WTC11 (cell line): ENCODE measurements around the gene ZBTB25.
"Not testable (repeated sequence)": the region's sequence is repeated elsewhere in the genome, so short reads cannot be mapped to it uniquely, and the experiment has no call there.

ENCODE experiments used
- ELF4 ChIP-seq: sonication (generic); formaldehyde crosslinking; IDR thresholded peaks from 2 replicates; pipeline ENCODE4 v1.8.1; 2022; ENCODE audit warnings: low read depth, mild to moderate bottlenecking, moderate library complexity, missing genetic modification reagents
- NR3C1 ChIP-seq: sonication (generic); formaldehyde crosslinking; conservative IDR thresholded peaks from 2 replicates; pipeline ENCODE4 v1.8.1; 2023; ENCODE audit warnings: low read depth, mild to moderate bottlenecking, missing genetic modification reagents
- RELA ChIP-seq: sonication (generic); formaldehyde crosslinking; IDR thresholded peaks from 2 replicates; pipeline ENCODE4 v1.8.1; 2022; ENCODE audit warnings: missing genetic modification reagents, mild to moderate bottlenecking, borderline replicate concordance
- ZNF121 ChIP-seq: sonication (generic); formaldehyde crosslinking; IDR thresholded peaks from 2 replicates; pipeline ENCODE4 v1.8.0; 2023; ENCODE audit warnings: missing genetic modification reagents
- TF ChIP-seq, protein P1 (sequence below): fragments of 200-600 bp; IDR thresholded peaks from 2 replicates; pipeline ENCODE4 v1.8.0; 2022; ENCODE audit warnings: antibody characterized with exemption
- TF ChIP-seq, protein P2 (sequence below): sonication (generic); formaldehyde crosslinking; IDR thresholded peaks from 2 replicates; pipeline ENCODE4 v1.8.0; 2022; ENCODE audit warnings: mild to moderate bottlenecking, missing genetic modification reagents
- TF ChIP-seq, protein P3 (sequence below): sonication (generic); formaldehyde crosslinking; IDR thresholded peaks from 2 replicates; pipeline ENCODE4 v1.8.1; 2023; ENCODE audit warnings: mild to moderate bottlenecking, missing genetic modification reagents, moderate library complexity
- TF ChIP-seq, protein P4 (sequence below): sonication (generic); formaldehyde crosslinking; IDR thresholded peaks from 2 replicates; pipeline ENCODE4 v1.8.1; 2022; ENCODE audit warnings: mild to moderate bottlenecking, missing genetic modification reagents, moderate library complexity, borderline replicate concordance
- TF ChIP-seq, protein P5 (sequence below): sonication (generic); formaldehyde crosslinking; IDR thresholded peaks from 2 replicates; pipeline ENCODE4 v1.8.0; 2023; ENCODE audit warnings: missing genetic modification reagents
- TF ChIP-seq, protein P6 (sequence below): sonication (generic); formaldehyde crosslinking; IDR thresholded peaks from 2 replicates; pipeline ENCODE4 v1.8.1; 2022; ENCODE audit warnings: mild to moderate bottlenecking, moderate library complexity, missing genetic modification reagents

DNA sequence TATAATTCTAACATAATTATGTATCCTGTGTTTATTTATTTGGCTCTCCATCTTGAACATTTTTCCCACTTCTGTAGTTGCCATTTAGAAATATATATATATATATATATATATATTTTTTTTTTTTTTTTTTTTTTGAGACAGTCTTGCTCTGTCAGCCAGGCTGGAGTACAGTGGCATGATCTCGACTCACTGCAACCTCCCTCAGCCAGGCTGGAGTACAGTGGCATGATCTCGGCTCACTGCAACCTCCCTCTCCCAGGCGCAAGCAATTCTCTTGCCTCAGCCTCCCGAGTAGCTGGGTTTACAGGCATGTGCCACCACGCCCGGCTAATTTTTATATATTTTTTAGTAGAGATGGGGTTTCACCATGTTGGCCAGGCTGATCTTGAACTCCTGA lies 14.0 kb upstream of the ZBTB25 start:
- TF ChIP-seq, protein P1, sequence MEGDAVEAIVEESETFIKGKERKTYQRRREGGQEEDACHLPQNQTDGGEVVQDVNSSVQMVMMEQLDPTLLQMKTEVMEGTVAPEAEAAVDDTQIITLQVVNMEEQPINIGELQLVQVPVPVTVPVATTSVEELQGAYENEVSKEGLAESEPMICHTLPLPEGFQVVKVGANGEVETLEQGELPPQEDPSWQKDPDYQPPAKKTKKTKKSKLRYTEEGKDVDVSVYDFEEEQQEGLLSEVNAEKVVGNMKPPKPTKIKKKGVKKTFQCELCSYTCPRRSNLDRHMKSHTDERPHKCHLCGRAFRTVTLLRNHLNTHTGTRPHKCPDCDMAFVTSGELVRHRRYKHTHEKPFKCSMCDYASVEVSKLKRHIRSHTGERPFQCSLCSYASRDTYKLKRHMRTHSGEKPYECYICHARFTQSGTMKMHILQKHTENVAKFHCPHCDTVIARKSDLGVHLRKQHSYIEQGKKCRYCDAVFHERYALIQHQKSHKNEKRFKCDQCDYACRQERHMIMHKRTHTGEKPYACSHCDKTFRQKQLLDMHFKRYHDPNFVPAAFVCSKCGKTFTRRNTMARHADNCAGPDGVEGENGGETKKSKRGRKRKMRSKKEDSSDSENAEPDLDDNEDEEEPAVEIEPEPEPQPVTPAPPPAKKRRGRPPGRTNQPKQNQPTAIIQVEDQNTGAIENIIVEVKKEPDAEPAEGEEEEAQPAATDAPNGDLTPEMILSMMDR = not testable (repeated sequence)
- TF ChIP-seq RELA (CRISPR knock-in tag); ZNF121; ELF4; NR3C1 (CRISPR knock-in tag): not testable (repeated sequence)
- TF ChIP-seq, protein P2, sequence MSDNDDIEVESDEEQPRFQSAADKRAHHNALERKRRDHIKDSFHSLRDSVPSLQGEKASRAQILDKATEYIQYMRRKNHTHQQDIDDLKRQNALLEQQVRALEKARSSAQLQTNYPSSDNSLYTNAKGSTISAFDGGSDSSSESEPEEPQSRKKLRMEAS (CRISPR knock-in tag) = not testable (repeated sequence)
- TF ChIP-seq, protein P3, sequence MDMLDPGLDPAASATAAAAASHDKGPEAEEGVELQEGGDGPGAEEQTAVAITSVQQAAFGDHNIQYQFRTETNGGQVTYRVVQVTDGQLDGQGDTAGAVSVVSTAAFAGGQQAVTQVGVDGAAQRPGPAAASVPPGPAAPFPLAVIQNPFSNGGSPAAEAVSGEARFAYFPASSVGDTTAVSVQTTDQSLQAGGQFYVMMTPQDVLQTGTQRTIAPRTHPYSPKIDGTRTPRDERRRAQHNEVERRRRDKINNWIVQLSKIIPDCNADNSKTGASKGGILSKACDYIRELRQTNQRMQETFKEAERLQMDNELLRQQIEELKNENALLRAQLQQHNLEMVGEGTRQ (CRISPR knock-in tag) = not testable (repeated sequence)
- TF ChIP-seq, protein P4, sequence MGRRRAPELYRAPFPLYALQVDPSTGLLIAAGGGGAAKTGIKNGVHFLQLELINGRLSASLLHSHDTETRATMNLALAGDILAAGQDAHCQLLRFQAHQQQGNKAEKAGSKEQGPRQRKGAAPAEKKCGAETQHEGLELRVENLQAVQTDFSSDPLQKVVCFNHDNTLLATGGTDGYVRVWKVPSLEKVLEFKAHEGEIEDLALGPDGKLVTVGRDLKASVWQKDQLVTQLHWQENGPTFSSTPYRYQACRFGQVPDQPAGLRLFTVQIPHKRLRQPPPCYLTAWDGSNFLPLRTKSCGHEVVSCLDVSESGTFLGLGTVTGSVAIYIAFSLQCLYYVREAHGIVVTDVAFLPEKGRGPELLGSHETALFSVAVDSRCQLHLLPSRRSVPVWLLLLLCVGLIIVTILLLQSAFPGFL = not testable (repeated sequence)
- TF ChIP-seq, protein P5, sequence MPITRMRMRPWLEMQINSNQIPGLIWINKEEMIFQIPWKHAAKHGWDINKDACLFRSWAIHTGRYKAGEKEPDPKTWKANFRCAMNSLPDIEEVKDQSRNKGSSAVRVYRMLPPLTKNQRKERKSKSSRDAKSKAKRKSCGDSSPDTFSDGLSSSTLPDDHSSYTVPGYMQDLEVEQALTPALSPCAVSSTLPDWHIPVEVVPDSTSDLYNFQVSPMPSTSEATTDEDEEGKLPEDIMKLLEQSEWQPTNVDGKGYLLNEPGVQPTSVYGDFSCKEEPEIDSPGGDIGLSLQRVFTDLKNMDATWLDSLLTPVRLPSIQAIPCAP (CRISPR knock-in tag) = not testable (repeated sequence)
- TF ChIP-seq, protein P6, sequence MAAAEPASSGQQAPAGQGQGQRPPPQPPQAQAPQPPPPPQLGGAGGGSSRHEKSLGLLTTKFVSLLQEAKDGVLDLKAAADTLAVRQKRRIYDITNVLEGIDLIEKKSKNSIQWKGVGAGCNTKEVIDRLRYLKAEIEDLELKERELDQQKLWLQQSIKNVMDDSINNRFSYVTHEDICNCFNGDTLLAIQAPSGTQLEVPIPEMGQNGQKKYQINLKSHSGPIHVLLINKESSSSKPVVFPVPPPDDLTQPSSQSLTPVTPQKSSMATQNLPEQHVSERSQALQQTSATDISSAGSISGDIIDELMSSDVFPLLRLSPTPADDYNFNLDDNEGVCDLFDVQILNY = not testable (repeated sequence)
